Retina (tissue), 1 donor: ENCODE measurements around the gene CAMP.
A peak's percentile ranks its signal among the peaks of the same experiment; 100 is the strongest.
"Not testable (repeated sequence)": the region's sequence is repeated elsewhere in the genome, so short reads cannot be mapped to it uniquely, and the experiment has no call there.

Experiments
- DNase-seq: peaks from one replicate; pipeline ENCODE4 v3.0.0-alpha.2; 2016

Gene CAMP, protein sequence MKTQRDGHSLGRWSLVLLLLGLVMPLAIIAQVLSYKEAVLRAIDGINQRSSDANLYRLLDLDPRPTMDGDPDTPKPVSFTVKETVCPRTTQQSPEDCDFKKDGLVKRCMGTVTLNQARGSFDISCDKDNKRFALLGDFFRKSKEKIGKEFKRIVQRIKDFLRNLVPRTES

DNA sequence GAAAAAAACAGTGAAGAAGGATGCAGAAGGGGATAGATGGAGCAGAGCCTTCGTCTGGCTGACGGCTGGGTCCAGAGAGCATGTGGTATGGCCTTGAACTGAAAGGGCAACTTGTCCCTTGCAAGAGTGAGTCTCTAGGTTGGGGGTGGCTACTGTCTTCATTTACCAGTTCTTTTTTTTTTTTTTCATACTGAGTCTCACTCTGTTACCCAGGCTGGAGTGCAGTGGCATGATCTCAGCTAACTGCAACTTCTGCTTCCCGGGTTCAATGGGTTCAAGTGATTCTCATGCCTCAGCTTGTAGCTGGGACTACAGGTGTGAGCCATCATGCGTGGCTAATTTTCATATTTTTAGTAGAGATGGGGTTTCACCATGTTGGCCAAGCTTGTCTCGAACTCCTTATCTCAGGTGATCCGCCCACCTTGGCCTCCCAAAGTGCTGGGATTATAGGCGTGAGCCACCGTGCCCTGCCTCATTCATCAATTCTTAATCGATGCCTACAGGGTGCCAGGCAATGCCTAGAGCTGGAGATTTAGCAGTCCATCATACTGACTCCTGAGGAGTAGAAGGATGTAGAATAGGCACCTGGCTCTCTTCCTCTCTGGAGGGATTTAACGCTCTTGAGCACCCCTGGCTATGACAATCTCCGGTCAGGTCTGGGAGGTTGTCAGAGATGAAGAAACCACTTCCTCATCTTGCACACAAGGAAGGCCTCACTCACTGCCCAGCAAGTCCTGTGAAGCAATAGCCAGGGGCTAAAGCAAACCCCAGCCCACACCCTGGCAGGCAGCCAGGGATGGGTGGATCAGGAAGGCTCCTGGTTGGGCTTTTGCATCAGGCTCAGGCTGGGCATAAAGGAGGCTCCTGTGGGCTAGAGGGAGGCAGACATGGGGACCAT, at the start of gene CAMP:
Gene CAMP, plus strand, starts transcription at position 880 of the 898 bp plus-strand sequence. Its CDS starts 17 bp downstream, at position 897.
- no peak for DNase-seq

DNA sequence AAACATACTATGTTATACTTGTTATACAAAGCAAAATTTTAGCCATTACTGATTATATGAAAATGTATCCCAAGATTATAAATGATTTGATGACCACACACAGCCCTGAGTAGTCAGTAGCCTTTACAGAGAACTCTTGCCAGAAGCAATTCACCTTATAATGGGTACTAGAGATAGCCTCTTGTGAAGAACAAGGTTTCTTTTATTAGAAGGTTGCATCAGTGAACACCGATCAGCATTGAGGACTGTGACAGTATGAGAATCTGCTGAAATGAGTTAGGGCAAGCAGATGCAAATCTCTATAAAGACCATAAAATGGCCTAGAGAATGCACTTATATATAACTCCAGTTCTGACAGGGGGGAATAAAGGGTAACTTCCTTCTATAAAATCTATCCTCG, 45.2 kb upstream of the CAMP start:
- no peak for DNase-seq

DNA sequence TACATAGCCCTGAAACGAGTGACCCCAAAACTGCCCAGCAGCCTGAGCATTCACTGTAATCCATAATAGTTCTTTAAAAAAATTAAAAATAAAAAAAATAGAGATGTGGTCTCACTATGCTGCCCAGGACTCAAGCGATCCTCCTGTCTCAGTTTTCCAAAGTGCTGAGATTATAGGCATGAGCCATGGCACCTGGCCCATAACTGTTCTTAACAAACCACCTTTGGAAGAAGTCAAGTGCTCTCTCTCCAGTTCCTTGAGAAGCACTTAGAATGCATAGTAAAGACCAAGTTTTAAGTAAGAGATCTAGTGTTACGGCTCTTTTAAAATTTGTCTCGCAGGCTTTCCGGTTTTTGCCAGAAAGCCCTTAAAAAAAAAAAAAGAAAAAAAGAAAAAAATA, 43.3 kb upstream of the CAMP start:
- DNase-seq, result no peak

DNA sequence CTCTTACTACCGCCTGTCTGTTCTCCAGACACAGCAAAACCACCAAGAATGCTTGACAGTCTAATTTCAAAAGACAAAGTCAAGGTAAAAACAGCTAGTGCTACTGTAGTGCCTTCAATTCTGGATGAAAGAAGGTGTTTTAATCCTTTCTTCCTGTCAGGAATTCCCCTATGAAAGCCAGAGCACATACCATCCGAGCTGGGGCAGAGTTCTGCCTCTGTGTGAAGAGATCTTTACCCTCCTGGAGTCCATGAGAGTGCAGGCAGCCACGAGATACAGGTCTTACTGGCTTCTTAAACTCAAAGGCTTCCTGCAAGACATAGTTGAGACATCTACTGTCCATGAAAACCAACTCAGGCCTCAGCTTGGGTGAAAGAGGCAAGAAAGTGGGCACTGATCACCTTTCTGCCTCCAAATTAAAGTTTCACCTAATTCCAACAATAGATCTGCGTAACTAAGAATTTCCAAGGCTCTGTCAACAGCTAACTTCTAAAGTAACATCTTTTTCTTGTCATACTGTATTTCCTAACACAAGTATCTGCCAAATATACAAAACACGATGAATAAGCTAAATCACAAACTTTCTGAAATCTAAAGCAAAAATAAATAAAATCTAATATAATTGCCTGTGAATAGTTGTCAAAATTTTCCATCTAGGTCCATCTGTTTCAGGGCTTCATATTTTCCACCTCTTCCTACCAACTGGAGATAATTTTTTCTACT, 42.6 kb upstream of the CAMP start:
- DNase-seq, result no peak

DNA sequence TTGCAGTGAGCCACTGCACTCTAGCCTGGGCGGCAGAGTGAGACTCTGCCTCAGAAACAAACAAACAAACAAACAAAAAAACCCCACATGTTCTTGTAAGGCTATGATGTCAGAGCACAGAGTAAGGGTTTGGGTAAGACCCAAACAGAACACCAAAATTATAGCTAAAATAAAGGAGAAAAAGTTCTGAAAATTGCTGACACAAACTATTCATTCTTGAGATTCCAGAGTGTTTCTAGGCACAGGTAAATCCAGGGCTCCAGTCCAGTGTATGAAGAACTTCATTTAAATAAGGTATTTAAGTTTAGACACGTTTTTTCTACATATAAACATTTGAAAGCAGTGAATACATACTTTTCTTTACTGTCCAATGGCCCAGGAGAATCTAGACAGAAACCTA, 39.0 kb upstream of the CAMP start:
- no peak for DNase-seq

DNA sequence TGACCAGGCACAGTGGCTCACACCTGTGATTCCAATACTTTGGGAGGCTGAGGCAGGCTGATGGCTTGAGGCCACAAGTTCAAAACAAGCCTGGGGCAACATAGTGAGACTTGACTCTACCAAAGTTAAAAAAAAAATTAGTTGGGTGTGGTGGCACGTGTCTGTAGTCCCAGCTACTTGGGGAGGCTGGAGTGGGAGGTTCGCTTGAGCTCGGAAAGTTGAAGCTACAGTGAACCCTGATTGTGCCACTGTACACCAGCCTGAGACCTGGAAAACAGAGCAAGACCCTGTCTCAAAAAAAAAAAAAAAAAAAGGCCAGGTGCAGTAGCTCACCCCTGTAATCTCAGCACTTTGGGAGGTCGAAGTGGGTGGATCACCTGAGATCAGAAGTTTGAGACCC, 38.2 kb upstream of the CAMP start:
- DNase-seq, result no peak

DNA sequence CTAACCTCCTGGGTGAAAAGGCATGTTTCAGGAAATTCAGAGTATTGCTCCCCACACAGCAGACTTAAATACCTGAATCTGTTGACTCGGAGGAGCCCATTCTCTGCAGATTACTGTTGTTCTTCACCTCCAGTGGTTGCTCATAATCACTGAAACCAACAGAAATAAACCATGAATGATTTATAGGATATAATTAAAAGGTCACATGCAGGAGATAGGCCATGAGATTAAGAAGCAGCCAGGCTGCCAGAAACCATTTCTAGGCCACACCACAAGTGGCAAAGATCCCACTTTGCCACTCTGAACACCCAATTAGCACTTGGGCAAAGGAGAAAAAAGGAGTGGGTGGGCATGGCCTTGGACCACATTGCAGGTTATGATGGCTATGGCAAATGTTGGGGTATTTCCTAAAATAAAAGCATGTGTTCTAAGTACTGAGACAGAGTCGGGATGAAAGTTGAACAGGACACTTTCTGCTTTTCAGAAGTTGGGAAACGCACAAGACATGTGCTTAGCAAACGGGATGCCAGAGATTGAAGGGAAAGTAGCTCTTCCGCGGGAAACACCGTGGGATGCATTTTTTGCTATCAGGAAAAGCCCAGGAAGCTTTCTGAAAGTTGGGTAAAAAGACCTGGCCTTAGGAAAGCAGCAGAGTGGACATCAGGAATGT, 36.5 kb upstream of the CAMP start:
- no peak for DNase-seq

DNA sequence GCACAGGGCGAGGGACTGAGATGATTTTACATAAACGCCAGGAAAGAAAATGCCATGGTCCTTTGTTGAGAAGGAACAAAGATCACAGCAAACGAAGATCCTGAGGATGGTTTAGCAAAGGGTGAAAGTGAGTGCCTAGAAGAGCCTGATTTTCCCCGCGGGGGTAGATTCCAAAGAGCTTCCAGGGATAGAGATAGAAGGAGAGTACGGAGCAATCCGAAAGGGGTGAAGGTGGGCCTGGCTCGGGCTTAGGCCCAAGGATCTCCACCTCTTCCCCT, 36.1 kb upstream of the CAMP start:
- DNase-seq, result no peak

DNA sequence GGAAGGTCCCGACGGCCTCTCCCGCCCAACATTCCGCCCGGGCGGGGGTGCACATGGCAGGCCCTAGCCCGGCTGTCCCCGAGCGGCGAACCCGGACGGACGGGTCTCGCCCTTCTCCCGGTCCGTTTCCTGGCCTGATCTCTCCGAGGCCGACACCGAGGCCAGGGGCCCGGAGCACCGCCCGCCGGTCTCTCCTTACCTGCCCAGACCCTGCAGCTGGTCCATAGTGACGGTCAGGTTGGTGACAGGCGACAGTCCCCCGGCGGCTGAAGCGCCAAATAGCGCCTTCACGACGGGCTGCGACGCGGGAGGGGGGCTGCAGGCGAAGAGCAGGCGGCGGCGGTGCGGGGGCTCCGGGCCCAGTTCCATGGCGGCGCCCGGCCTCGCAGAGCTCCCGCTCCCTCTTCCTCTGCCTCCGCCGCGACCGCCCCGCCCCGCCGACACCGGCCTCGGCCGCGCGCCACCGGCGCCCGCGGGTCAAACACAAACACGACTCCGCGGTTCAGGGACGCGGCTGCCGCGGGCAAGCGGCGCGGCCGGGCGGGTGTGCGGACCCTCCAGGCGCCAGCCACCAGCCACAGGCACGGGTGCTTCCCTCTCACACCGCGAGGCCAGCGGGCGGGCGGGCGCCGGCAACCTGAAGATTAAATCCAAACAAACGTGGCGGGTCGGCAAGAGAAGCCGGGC, 35.6 kb upstream of the CAMP start:
- DNase-seq, result peak; percentile 67

DNA sequence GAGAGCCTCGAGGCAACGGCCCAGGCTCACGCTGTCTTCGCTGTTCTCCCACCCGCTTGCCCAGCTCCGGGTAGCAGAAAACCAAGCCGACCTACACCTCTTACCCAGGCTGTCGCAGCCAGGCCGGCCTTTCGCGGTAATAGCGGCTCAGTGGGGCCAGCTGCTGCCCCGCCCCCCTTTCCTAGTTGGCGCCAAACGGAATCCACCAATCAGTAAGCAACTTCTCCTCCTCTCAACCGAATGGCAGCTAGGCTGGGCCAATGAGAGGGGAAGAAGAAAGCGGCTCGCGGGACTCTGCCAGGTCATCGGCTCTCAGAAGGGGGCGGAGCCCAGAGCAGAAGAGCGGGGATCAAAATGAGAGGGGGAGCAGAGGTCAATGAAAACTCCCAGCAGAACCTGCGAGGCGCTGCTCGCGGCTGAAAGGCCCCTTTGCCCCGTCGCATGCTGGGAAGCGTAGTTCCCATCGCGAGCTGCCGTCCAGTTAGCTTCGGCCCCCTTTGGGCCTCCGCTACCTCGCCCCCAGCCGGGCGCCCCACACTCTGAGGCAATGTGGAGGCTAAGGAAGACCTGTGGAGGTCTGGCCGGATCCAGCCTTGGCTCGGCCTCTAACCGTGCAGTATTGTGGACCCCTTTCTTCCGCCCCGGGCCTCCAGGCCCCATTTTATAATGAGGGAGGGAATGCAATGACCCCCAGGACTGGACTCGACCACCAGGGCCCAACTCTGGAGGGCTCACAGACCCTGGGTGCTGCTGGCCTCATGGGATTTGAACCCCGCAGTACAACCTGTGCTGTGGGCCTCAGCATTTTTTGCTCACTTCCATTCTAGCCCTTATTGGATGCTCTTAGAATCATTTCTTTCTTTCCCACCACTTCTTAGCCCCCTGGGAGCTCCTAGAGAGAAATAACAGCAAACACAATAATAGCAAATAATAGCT, 34.8 kb upstream of the CAMP start, which contains the start of gene CDC25A:
Gene CDC25A, minus strand, starts transcription at position 152 of the 936 bp plus-strand sequence. CDS start 470 bp downstream, outside the sequence.
- DNase-seq, result peak; percentile 99

DNA sequence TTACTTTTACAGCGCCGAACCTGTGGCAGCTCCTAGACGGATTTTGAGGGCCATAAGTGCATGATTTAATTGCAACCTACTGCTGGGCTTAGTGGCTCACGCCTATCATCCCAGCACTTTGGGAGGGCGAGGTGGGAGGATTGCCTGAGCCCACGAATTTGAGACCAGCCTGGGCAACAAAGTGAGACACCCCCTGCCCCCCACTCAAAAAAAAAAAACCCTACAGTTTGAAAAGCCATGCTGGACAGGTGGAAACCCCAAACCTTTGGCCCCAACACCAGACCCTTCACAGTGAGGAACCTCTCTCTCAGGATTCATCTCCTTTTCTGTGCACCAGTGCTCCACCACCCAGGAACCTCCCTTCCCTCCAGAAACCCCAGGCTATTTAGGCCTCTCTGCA, 34.0 kb upstream of the CAMP start:
- no peak for DNase-seq

DNA sequence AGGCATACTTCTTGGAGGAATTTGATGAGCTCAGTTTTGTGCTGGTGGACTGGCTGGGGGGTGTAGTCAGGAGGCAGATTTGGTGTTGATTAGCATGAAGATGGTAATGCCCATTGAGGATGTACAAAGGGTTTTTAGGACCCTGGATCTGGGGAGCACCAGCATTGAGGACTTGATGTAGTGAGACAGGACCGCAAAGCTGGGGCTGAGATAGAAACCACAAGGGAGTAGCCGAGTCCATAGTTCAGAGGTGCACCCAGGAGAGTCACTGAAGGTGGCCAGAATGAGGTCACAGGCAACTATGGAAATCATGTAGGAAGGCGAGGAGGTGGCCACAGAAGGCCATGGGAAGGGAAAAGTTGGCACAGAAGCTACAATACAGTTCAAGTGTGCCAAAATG, 32.4 kb upstream of the CAMP start:
- DNase-seq, result no peak

DNA sequence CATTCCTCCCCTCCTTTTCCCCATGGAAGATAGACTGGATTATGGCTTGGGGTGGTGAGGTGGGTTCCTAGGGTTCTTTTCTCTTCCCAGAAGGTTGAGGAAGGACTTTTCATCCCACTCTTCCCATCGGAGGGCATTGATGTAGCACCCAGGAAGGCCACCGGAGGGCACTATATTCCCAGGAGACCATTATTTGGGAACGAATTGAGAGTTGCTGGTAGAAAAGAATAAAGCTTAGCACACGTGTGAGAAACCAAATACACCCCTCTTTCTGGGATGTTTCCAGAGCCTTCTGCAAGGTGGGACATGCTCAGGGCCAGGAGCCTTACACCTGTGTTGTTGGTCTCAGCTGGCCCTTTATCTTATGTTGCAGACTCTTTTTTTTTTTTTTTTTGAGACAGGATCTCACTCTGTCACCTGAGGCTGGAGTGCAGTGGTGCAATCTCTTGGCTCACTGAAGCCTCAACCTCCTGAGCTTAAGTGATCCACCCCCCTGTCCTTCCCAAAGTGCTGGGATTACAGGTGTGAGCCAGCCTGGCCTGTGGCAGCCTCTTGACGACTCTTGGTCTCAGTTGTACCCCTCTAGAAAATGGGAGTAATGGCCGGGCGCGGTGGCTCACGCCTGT, 28.7 kb upstream of the CAMP start:
- peak; percentile 67 for DNase-seq

DNA sequence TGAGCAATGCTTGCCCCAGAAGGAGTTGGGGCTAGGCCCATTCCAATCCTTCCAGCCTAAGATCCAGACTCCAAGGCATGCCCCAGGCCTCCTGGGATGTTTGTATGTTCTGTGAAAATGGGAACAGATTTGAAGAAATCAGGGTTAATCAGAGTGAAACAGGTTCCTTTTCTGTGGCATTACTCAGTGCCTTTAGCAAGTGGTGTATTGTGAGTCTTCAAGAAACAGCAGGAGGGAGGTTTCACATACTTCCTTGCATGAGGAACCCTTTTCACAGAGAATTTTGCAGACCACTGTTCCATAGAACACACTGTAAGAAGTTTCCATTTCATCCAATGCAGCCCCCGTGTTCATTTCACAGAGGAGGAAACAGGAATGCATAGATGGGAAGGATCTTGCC, 26.7 kb upstream of the CAMP start:
- peak; percentile 4 for DNase-seq

DNA sequence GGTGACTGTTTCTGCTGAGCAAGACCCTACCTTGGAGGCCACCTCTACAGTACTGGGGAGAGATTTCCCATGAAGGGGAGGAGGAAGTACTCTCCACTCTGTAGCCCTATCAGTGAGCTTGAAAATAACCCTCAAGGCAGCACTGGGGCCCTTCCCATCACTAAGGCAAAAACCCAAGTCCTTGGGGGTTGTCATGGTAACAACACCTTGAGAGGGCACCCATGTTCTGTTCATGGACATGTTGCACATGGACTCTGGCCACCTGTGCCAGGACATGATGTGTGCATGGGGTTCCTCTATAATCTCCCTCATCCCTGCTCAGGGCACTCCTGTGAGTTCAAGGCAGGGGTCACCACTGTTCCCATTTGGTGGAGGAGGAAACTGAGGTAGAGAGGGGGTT, 24.2 kb upstream of the CAMP start:
- DNase-seq, result no peak

DNA sequence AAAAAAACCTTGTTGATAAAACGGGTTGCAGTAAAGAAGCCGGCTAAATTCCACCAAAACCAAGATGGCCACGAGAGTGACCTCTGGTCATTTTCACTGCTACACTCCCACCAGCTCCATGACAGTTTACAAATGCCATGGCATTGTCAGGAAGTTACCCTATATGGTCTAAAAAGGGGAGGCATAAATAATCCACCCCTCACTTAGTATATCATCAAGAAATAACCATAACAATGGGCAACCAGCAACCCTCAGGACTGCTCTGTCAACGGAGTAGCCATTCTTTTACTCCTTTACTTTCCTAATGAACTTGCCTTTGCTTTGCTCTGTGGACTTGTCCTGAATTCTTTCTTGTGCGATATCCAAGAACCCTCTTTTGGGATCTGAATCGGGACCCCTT, 20.7 kb upstream of the CAMP start:
- DNase-seq, result no peak

DNA sequence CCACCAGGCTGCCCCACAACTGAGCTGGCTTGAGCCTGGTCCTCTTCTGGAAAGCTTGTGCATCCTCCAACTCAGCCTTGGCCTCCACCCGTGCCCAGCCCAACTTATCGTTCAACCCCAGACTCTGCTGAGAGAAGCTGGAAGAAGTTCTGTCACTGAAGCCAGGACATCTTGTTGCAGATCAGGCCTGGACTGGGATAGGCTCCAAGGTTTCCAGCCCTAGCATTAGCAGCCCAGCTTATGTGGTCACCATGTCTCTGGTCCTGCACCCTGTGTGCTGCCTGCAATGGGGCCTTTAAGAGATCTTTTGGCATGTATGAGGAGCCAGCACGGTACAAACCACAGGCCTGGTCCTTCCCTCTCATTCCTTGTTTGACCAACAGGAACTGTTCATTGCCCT, 15.2 kb upstream of the CAMP start:
- no peak for DNase-seq

DNA sequence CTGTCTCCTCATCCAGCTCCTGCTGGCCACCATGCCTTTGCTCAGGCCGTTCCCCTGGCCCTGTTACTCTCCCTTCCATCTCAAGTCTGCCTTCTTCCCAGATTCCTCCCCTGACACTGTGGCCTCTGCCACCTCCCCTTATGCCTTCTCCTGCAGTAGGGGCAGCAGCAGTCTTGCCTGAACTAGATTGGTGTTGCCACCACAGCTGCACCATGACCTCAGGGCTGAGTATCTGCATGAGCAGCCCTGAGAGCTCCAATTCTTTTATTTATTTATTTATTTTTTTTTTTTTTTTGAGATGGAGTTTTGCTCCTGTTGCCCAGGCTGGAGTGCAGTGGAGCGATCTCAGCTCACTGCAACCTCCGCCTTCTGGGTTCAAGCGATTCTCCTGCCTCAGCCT, 13.8 kb upstream of the CAMP start:
- DNase-seq, result no peak

DNA sequence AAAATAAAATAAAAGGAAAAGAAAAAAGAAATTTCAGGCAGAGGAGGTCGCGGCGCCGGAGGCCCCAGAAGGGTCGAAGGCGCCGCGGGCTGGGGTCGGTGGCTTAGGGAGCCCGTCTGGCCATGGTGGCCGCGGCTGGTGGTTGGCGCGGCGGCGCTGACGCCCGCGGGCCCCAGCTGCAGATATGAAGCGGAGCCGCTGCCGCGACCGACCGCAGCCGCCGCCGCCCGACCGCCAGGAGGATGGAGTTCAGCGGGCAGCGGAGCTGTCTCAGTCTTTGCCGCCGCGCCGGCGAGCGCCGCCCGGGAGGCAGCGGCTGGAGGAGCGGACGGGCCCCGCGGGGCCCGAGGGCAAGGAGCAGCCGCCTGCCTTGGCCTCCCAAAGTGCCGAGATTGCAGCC, 12.8 kb upstream of the CAMP start:
- not testable (repeated sequence) for DNase-seq

DNA sequence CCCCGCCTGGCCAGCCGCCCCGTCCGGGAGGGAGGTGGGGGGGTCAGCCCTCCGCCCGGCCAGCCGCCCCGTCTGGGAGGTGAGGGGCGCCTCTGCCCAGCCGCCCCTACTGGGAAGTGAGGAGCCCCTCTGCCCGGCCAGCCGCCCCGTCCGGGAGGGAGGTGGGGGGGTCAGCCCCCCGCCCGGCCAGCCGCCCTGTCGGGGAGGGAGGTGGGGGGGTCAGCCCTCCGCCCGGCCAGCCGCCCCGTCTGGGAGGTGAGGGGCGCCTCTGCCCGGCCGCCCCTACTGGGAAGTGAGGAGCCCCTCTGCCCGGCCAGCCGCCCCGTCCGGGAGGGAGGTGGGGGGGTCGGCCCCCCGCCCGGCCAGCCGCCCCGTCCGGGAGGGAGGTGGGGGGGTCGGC, 11.5 kb upstream of the CAMP start:
- DNase-seq, result not testable (repeated sequence)

DNA sequence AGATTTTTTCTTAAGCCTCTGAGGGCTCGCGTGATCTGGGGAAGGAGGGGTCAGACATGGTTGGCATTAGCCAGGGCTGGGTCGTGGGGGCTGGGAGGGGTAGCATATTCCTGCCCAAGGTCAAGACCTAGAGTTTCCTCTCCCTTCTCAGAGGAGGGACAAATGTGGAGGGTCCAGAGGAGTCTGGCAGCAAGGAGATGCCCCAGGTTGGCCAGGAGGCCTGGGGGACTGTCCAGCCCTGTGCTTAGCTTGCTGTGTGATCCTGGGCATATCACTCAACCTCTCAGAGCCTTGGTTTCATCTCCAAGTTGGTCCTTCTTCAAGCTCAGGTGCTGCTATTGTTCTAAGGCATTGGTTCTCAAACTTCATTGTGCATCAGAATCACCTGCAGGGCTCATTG, 9.1 kb upstream of the CAMP start:
- DNase-seq, result no peak
